Lung (tissue), 12 donors: ENCODE data around the gene HPSE2. TPM values are rescaled to one million over a fixed set of nuclear protein-coding genes. Genes with fewer than 3 reads are reported as not detected.

Experiments
- ATAC-seq: fragments of 200-7000 bp; cut with Tn5 transposase; one replicate; pipeline ENCODE4 v1.9.1; 2020; ENCODE audit warnings: moderate number of reproducible peaks; ENCODE audit not compliant: insufficient read depth, low FRiP score
- DNase-seq, 3 donors: peaks; one replicate each; pipeline ENCODE4 v3.0.0-alpha.2; 2013 to 2017
- H3K27ac ChIP-seq, 2 donors: one replicate each; pipeline ENCODE4 v1.5.1; 2013; ENCODE audit warnings: mild to moderate bottlenecking in 2 of 2, moderate library complexity in 2 of 2, control low read depth in 1 of 2, inconsistent platforms in 1 of 2, low read depth in 1 of 2, low read length in 1 of 2
- H3K27me3 ChIP-seq, 3 donors: one replicate each; pipeline ENCODE4 v1.5.1; 2013; ENCODE audit warnings: low read length in 2 of 3; ENCODE audit not compliant: control insufficient read depth in 3 of 3, insufficient read depth in 3 of 3
- H3K36me3 ChIP-seq, 4 donors: one replicate each; pipeline ENCODE4 v1.5.1; 2013; ENCODE audit warnings: low read length in 4 of 4, mild to moderate bottlenecking in 1 of 4, moderate library complexity in 1 of 4; ENCODE audit not compliant: control insufficient read depth in 4 of 4, insufficient read depth in 4 of 4
- H3K4me1 ChIP-seq, 5 donors: one replicate each; pipeline ENCODE4 v1.5.1; 2013; ENCODE audit warnings: low read length in 5 of 5, mild to moderate bottlenecking in 2 of 5, moderate library complexity in 1 of 5; ENCODE audit not compliant: control insufficient read depth in 5 of 5, insufficient read depth in 5 of 5
- H3K4me3 ChIP-seq: one replicate; pipeline ENCODE4 v1.5.1; 2013; ENCODE audit warnings: mild to moderate bottlenecking, control low read depth, moderate library complexity
- H3K9ac ChIP-seq, 2 donors: one replicate each; pipeline ENCODE4 v1.5.1; 2013; ENCODE audit warnings: low read length in 2 of 2, control low read depth in 1 of 2; ENCODE audit not compliant: insufficient read depth in 1 of 2
- H3K9me3 ChIP-seq, 4 donors: one replicate each; pipeline ENCODE4 v1.5.1; 2013; ENCODE audit warnings: low read length in 3 of 4, mild to moderate bottlenecking in 1 of 4, moderate library complexity in 1 of 4; ENCODE audit not compliant: control insufficient read depth in 4 of 4, insufficient read depth in 3 of 4
- WGBS, 2 donors: extraction: QIAGEN DNeasy Blood & Tissue Kit; methylation state at CpG; one replicate each; pipeline ENCODE4 v1.1.7; 2013; 5-methylcytosine and 5-hydroxymethylcytosine counted together
- polyA plus RNA-seq, 2 donors: library from polyadenylated mRNA; stranded (reverse); fragments of 200-250 nt; gene quantifications; one replicate each; pipeline ENCODE4 v1.2.1, GENCODE V29; 2013
- total RNA-seq, 2 donors: library from RNA; depleted of rRNA in 1 of 2; stranded (reverse); fragments of >200 nt in 1 of 2; gene quantifications; one replicate each; pipeline ENCODE4 v1.2.1, GENCODE V29; 2014 to 2021
- TF ChIP-seq, protein P1 (sequence below): IDR thresholded peaks from 2 replicates; pipeline ENCODE4 v1.5.1; 2012; ENCODE audit warnings: mild to moderate bottlenecking; ENCODE audit errors: control extremely low read depth, extremely low read depth
- donor health status: control.
- donor health status: control.
- donor health status: Bipolar disorder and iron deficiency.
- donor health status: healthy.
- donor health status: DM: yes; HTN: yes; CAD: no.

The HPSE2 gene
- total and polyA plus RNA-seq, 4 donors = 0.32 to 47.3 (median 1.9) TPM

GRCh38 chr10:98949306-98949705 lies 286.3 kb downstream of the HPSE2 start:
- TF ChIP-seq, protein P1, sequence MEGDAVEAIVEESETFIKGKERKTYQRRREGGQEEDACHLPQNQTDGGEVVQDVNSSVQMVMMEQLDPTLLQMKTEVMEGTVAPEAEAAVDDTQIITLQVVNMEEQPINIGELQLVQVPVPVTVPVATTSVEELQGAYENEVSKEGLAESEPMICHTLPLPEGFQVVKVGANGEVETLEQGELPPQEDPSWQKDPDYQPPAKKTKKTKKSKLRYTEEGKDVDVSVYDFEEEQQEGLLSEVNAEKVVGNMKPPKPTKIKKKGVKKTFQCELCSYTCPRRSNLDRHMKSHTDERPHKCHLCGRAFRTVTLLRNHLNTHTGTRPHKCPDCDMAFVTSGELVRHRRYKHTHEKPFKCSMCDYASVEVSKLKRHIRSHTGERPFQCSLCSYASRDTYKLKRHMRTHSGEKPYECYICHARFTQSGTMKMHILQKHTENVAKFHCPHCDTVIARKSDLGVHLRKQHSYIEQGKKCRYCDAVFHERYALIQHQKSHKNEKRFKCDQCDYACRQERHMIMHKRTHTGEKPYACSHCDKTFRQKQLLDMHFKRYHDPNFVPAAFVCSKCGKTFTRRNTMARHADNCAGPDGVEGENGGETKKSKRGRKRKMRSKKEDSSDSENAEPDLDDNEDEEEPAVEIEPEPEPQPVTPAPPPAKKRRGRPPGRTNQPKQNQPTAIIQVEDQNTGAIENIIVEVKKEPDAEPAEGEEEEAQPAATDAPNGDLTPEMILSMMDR = no peak
- no peak overlapping the region for H3K27ac ChIP-seq
- H3K4me3 ChIP-seq = no peak overlapping the region
- H3K9ac ChIP-seq = no peak overlapping the region
- H3K27me3 ChIP-seq = no peaks in the 10 kb centered on the region
- H3K4me1 ChIP-seq = peaks cover 0 to 23% (median 0%) of the 10 kb centered on the region in 5 donors
- DNase-seq (no peak), ATAC-seq (no peak)
- H3K36me3 ChIP-seq = no peaks in the 10 kb centered on the region
- H3K9me3 ChIP-seq = peaks cover 0 to 5% (median 2%) of the 10 kb centered on the region in 4 donors

DNA sequence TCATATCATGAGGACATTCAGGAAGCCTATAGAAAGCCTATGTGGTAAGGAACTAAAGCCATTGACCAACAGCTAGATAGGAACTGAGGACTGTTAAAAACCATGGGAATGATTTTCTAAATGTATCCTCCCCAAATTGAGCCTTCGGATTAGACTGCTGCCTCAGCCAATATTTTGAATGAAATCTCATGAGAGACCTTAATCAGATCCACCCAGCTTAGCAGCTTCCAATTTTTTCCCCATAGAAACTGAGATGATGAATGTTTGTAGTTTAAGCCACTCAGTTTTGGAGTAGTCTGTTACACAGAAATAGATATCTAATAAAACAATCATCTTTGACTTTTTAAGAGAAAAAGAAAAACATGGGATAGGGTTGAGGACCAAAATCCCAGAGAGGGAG lies 292.0 kb downstream of the HPSE2 start:
- Histone ChIP-seq H3K9ac (no peak overlapping the region), H3K4me1 (no peaks in the 10 kb centered on the region), H3K36me3 (no peaks in the 10 kb centered on the region), H3K4me3 (no peak overlapping the region), H3K27ac (no peak overlapping the region), H3K9me3 (peaks cover 0 to 4% (median 0%) of the 10 kb centered on the region in 4 donors), H3K27me3 (no peaks in the 10 kb centered on the region)
- DNase-seq (no peak), ATAC-seq (no peak)
- 76 to 95% methylated on average over 1 of the region's 1 CpG for WGBS, 2 donors
- TF ChIP-seq, protein P1 = no peak

DNA sequence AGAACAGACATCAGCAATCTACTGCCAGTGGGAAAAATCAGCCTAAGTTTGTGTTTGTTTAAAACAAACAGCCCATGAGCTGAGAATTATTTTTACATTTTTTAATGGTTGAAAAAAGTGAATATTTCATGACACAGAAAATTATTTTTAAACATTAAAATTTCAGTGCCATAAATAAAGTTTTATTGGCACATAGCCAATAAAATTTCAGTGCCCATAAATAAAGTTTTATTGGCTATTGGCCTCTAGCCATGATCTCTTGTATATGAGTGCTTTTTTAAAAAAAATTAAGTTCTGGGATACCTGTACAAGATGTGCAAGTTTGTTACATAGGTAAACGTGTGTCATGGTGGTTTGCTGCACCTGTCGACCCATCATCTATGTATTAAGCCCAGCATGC lies 305.9 kb downstream of the HPSE2 start:
- Histone ChIP-seq H3K9me3 (no peaks in the 10 kb centered on the region), H3K4me1 (no peaks in the 10 kb centered on the region), H3K27ac (no peak overlapping the region), H3K27me3 (no peaks in the 10 kb centered on the region), H3K36me3 (no peaks in the 10 kb centered on the region), H3K4me3 (no peak overlapping the region), H3K9ac (no peak overlapping the region)
- 92 to 93% methylated on average over 2 of the region's 2 CpGs for WGBS, 2 donors
- ATAC-seq (no peak), DNase-seq (no peak)
- TF ChIP-seq, protein P1 = no peak

DNA sequence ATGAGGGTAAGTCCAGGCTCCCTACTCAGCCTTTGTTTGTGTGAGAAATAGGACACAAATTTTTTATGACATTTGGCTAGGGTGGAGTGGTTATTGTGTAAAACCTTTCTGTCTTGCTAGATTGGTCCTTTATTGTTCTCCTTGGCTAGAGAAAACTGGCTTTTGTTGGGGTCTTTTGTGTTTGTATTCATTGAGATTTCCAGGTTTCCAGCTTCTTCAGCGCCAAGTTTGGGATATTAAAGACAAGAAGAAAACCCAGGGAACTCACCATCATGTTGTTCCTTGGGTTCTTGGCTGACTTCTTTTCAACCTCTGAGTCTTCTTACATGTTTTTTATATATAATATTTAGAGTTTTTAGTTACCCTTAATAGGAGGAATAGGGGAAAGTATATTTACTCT lies 310.0 kb downstream of the HPSE2 start:
- WGBS, 2 donors = 90 to 94% methylated on average over 1 of the region's 1 CpG
- no peak overlapping the region for H3K27ac ChIP-seq

More for the DNA sequence above, 310.0 kb downstream of the HPSE2 start:
- ATAC-seq = no peak
- DNase-seq = no peak
- H3K4me3 ChIP-seq = no peak overlapping the region
- H3K9ac ChIP-seq = no peak overlapping the region
- TF ChIP-seq, protein P1 = no peak
- H3K4me1 ChIP-seq = peaks cover 0 to 11% (median 0%) of the 10 kb centered on the region in 5 donors
- H3K27me3 ChIP-seq = no peaks in the 10 kb centered on the region
- H3K36me3 ChIP-seq = no peaks in the 10 kb centered on the region
- H3K9me3 ChIP-seq = no peaks in the 10 kb centered on the region
